DMS153 treated with DMSO at 0.1 percent for 48 hours (cell line): ENCODE data around the gene NEK9.
A peak's percentile ranks its signal among the peaks of the same experiment; 100 is the strongest.
"Not testable (repeated sequence)": the region's sequence is repeated elsewhere in the genome, so short reads cannot be mapped to it uniquely, and the experiment has no call there.

ENCODE experiments used
- DNase-seq: peaks from one replicate; lab custom pipeline; 2025; ENCODE audit not compliant: unreplicated experiment; lab: John Stamatoyannopoulos, UW

Gene NEK9

DNA sequence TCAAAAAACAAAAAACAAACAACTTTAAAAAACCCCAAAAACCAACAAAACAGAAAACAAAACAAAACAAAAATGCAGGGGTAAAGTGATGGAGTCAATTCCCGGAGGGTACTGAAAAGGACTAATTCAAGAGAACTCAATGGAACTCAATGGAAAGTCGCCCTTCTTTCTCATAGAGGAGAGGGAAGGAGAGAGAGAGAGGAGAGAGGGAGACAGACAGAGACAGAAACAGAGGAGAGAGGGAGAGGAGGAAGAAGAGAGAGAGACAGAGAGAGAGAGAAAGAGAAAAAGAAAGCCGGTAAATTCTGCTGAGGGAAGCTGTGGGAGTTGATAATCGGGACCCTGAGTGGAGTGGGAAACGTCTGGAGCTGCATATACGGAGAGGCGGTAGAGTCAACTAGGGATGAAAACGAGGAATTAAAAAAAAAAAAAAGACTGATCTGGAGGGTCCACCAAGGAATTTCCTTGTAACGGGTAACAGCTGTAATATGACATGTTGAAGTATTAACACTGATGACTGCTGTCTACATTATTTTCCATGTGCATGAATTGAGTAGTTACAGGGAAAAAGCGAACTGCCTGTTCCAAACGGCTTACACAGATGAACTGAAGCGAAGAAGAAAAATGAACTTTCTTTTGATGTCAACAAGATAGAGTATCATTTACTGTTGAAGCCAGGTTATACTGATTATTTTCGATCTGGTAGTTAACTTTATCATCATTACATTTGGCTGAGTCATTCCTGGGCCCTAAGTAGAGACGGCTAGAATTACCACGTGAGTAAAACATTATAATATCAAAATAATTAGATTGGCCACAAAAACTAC is 58.3 kb downstream of the NEK9 start:
- peak; percentile 43 for DNase-seq

DNA sequence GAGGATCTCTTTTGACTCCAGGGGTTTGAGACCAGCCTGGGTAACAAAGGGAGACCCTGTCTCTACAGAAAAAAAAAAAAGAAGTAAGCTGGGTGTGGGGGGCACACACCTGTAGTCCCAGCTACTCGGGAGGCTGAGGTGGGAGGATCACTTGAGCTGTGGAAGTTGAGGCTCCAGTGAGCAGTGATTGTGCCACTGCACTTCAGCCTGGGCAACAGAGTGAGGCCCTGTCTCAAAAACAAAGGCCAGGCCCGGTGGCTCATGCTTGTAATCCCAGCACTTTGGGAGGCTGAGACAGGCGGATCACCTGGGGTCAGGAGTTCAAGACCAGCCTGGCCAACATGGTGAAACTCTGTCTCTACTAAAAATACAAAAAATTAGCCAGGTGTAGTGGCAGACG is 59.1 kb downstream of the NEK9 start:
- not testable (repeated sequence) for DNase-seq

DNA sequence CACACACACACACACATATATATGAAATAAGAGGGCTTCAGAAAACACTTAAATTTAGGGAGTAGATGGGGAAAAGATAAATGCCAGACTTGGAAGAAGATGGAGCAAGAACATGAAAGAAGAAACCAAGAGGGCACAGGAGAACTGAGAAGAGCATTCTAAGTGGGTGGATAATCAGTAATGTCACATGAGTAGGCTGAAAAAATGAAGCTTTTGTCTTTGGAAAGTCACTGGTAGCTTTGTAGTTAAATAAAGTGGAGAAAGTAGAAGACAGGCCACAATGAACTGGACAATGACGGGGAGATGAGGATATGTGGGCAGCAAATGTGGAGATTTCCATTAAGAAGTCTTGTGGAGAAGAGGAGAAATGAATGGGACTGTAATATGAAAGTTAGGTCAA is 59.6 kb downstream of the NEK9 start:
- DNase-seq, result no peak

DNA sequence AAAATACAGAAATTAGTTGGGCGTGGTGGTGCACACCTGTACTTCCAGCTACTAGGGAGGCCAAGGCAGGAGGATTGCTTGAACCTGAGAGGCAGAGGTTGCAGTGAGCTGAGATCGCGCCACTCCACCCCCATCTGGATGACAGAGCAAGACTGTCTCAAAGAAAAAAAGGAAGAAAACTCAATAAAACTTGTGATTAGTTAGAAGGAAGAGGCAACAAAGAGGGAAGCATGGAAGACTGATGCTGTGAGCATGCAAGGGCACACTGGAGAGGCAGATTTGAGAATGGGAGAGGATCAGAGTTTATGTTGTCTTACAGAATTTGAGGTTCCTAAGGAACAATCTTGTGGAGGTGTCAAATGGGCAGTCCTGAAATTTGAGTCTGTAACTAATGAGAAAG is 60.2 kb downstream of the NEK9 start:
- DNase-seq, result no peak

DNA sequence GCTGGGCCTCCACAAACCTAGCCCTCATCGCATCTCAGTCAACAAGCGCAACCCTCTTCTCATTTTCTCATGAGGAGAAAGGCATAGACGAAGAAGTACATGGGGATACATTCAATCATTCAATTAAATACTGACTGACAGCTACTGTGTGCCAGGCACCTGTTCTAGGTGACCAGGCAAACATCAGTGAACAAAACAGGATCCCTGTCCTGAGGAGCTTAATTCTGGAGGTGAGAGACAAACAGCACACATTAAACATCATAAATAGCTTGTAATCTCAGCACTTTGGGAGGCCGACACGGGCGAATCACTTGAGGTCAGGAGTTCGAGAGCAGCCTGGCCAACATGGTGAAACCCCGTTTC is 62.7 kb downstream of the NEK9 start:
- no peak for DNase-seq

DNA sequence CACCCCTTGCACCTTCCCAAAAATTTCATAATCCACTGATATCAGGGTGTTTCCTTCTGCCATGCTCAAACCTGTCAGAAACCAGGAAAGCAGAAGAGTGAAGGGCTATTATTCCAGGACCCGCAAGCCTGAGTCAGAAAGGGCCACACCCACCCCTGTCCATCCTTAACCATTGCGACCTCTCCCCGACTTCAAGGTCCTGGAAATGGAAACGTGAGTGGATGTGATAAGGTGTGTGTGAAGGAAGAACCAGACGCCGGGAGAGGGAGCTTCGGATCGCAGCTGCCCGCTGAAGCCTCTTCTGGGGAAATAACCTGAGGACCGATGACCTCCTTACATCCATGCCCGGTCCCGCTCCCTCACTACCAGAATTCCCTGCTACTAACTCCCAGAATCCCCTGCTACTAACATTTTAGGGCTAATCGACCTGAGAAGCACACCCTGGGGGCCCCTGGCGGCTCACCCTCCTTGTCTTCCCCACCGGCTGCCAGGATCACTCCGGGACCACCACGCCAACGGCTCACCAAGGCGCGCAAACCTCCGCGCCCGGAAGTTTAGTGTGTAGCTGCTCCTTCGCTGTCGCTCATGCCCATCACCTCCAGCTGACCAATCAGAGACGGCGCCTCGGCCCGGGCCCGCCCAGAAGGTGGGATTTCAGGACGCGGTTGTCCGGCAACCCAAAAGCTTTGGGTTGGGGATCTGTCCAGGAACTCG is 63.2 kb downstream of the NEK9 start, which contains the start of gene ACYP1:
Gene ACYP1 (minus strand): TSS at position 534 of the 714 bp plus-strand sequence. CDS start 471 bp downstream, at position 63.
- DNase-seq, result peak; percentile 66

DNA sequence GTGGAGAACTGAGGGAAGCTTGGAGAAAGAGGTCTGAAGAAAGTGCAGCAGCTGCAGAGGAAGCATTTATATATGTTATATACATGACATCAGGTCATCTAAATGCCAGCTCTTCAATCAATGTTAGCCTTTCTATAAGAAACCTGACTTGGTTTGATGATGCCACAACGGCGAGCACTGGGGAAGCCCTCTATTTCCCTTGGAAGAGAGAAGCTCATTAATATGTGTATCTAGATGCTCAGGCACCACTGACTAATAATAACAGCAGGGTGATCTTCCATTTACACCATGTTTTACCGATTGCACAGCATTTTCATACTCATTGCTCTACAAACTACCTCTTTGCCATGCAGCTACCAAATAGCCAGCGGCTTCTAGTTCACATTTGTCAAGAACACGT is 63.8 kb downstream of the NEK9 start:
- DNase-seq, result no peak

DNA sequence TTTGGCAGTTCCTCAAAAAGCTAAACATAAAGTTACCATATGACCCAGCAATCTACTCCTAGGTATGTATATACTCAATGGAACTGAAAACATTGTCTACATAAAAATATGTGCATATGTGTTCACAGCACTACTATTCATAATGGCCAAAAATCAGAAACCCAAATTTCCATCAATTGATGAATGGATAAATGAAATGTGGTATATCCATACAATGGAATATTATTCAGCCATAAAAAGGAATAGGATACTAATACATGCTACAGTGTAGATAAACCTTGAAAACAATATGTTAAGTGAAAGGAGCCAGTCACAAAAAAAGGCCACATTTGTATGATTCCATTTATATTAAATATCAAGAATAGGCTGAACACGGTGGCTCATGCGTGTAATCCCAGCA is 66.4 kb downstream of the NEK9 start:
- DNase-seq, result no peak

DNA sequence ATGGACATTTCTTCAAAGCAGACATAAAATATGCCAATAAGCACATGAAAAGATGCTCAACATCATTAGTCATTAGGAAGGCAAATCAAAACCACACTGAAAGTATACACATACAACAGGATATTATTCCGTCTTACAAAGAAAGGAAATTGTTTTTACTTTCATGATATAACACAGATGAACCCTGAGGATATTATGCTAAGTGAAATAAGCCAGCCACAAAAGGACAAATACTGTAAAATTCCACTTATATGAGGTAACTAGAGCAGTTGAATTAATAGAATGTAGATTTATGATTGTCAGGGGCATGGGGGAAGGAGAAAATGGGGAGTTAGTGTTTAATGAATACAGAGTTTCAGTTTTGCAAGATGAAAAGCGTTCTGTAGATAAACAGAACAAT is 67.2 kb downstream of the NEK9 start:
- no peak for DNase-seq

DNA sequence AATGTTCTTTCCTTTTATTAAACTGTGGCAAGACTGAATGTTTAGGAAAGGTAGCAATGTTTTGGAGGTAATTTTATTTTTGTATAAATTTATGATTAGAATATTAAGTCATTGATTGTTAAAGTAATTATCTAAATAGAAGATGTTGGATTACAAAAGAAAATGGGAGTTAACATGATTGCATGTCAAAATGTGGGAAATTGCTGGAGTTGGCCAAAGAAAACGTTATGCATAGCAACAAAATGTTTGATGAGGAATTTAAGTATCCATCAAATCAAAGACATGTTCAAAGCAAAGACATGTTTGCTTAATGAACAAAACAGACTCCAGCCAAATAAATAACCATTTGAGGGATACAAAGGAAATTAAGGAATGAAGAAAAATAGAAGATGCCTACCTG is 72.4 kb downstream of the NEK9 start:
- DNase-seq, result no peak

DNA sequence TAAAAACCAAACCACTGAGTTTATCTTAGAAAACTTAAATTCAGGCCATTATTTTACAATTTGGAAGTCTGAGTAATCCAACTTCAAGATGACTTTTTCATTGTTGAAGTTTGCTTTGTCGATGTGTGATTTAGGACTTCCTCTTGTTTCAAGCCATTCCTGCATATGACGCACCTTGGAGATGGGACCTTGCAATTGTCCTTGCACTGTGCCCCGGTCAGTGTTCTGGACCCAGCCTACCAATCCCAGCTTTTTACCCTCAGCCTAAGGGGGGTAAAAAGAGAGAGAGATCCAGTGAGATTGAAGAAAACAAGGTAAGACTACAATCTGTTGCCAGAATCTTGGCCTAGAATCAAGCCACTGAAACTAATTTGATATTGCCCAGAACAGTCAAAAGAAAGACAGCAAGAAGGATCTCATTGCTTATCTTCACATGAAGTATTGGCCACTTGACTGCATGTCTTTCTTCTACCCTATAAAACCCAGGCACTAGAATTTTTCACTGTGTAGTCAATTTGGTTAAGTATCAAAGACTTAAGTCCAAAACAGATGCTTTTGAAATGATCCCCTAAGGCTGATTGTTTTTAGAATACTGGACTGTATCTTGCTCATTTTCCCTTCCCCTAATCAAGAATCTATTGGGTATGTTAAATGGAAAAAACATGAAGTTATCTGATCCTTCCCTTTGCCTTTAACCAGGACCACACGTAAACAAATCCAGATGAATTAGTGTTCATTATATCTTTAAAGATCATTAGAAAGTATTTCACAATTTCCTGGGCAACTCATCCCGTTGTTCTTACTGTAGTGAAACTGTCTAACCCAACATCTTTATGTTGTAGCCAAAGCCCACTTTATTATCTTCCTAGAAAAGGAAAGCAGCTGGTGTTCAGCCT is 73.2 kb downstream of the NEK9 start:
- DNase-seq, result no peak

DNA sequence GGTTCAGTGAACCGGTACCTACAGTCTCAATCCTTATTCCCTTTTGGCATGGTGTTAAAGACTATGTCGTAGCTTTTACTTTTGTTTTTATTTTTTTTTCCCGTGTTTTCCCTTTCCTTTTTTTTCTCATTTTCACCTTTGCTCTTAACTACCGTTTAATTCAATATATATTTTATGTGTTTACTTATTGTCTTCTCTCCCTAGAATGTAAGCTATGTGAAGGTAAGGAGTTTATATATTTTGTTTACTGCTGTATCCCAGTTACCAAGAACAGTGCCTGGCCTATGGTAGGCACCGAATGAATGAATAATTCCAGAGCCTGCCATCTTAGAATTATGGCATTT is 75.3 kb downstream of the NEK9 start:
- DNase-seq, result no peak

DNA sequence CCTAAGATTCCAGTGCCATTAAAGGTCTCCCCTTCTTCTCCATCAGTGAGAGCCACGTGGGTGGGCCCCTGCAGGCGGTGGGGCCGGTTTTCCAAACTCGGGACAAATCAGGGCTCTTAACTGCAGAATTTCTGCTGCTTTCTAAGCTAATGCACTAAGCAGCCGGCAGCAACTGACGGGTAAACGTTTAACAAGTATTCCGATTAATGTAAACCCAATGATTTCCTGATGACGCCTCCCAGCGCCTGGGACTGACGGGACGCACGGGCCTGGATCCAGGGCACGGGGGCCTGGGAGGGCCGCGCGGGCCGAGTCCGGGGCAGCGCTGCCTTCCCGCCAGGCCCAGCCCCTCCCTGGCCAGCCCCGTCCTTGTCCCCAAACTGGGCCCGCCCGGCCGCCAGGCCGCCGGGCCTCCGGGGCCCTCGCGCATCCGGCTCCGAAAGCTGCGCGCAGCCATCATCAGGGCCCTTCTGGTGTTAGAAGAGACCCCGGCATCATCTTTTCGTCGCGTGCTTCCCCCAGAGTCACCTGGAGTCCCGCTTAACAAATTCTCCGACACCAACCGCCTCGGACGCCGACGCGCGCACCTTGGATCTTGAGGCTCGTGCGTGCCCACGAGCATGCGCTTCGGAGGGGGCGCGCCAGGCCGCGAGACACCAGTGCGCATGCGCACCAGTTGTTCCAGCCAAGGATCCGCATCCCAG is 75.8 kb downstream of the NEK9 start, which contains the start of gene MLH3:
Gene MLH3 (minus strand): TSS at position 616 of the 704 bp plus-strand sequence. CDS start 1,812 bp downstream, outside the sequence.
- peak; percentile 93 for DNase-seq

DNA sequence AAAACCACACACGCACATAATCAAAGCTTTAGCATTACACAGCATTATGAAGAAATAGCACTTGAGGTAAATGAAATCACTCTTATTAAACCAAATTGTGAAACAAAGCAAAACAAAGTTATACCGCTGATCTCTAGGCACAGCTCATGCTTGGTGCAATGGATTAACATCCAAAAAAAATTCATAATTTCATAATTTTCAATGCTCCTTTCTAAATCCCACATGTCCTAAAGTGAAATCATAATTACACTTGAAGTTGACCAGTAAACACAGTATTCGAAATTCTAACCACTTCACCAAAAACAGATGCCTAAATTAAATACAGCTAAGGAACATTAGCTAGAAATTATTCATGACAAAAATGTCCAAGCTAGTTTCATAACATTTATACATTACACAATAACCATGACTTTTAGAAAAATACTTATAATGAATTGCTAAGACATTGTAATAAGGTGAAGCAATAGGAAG is 77.1 kb downstream of the NEK9 start:
- no peak for DNase-seq

DNA sequence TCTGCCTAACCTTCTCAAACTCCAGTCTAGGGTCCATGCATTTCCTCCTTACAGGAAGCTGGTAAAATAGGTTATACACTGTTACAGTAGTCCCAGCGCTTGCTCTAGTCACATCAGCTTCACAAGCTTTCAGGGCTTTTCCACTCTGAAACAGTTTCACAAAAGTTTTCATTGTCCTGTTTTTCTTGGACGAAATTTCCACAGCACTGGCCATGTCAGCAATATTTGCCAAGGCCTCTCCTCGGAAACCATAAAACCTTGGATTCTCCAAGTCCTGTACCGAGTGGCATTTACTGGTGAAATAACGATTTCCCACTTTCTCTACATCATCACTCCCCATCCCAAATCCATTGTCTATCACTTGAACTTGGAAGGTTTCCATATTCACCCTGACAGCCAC is 77.7 kb downstream of the NEK9 start:
- DNase-seq, result no peak

DNA sequence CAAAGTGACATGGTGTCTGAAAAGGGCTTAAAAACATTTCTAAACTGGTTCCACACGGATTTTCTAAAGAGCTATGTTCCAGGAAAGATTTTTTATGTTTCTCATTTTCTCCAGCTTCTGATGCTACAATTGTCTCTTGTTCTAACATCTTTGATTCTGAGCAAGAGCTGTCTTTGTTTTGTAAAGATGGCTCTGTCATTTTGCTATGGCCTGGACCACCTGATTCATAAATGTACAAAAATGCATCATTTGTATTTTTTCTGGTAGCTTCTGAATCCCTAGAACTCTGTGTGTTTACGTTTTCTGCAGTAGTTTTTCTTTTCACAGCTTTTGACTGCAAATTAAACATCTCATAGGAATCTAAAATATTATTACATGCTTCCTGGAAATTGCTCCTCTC is 78.7 kb downstream of the NEK9 start:
- no peak for DNase-seq

DNA sequence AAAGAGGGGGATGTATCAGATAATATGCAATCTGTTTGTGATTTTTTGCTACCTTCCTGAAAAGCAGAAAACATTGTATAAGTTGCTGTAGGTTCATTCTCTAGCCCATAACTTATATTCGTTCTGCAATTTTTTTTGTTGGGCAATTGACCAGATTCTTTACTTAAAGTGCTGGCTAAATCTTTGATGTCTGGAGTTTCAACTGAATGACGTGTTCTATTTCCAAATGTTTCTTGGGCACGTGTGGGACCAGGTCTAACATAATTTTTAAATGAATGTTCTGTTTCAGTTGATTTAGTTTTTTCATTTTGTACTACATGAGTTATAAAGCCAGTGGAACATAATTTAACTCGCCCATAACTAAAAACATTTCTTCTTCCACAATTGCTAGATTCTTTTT is 79.3 kb downstream of the NEK9 start:
- no peak for DNase-seq

DNA sequence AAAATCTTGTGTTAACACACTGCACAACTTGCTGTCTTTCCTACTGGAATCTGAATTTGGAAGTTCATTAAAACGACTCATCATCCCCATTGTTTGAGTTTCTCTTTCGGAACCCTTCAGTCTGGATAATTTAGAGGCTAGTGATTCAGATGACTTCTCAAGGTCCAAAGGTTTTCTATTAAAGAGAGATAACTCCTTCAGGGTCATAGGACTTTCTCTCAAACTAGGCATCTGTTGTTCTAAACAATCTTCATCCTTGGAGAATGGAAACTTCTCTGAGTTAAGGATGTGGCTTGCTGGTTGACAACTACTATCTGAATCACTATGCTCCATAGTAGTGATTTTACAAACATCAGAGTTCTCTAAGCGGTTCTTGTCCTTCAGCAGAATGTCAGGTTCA is 79.9 kb downstream of the NEK9 start:
- DNase-seq, result no peak

DNA sequence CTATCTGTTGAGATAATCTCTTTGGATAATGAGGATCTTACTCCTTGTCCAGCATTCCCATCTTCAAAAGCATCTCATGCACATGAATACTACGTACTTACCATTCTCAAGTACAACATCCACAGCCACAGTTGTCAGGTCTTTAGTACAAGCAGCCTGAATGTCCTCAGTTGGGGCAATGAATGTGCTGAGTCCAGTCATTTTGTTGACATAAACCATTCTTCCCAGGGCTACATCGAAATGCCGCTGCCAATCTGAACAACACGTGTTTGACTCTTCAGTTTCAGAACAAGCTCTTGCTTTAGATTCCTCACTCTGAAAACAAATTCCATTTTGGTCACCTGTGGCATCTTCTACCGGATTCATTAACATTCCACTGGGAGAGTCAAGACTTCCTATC is 80.6 kb downstream of the NEK9 start:
- no peak for DNase-seq

DNA sequence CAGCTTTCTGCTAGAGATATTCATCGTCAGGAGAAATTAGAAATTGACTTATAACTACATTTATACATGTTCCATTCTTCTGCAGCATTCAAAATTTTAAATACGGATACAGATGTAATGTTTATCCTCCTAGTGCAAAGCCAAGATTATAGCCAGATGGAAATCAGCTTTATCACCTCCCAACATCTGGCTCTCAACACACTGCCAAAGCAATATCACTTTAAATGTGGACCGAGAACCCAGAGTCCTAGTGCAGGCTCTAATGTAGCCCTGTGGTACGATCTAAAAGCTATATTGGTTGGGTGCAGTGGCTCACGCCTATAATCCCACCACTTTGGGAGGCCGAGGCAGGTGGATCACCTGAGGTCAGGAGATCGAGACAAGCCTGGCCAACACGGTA is 82.1 kb downstream of the NEK9 start:
- DNase-seq, result no peak

DNA sequence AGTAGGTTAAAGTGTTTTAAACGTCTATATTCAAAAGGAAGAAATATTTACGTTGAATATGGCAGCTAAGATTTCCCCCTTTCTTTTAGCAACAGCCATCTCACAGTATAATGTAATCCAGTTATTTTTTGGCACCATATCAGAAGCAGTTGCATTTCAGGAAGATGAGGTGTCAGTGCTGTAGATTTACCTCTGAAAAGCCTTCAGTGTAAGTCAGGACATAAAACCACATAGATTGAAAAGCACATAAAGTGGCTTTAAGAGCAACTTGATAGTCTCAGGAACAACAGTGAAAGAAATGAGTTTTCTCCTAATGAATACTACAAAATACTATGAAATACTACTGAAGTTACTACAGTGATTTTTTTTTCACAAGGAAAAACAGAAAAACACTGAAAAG is 82.5 kb downstream of the NEK9 start:
- DNase-seq, result no peak
